Smooth muscle cell (in vitro differentiated cells): ENCODE data around the gene TNP2. TPM values are rescaled to one million over a fixed set of nuclear protein-coding genes. Genes with fewer than 3 reads are reported as not detected.

Experiments
- DNase-seq: peaks from one replicate; lab custom pipeline; 2025; ENCODE audit not compliant: unreplicated experiment; lab: John Stamatoyannopoulos, UW
- H2AFZ ChIP-seq: fragments of 200-600 bp; sonication (generic); 2 replicates; pipeline ENCODE4 v1.6.0; 2016; ENCODE audit warnings: antibody characterized with exemption, low read depth, mild to moderate bottlenecking
- H3F3A ChIP-seq: fragments of 200-600 bp; sonication (generic); 2 replicates; pipeline ENCODE4 v1.6.0; 2017; ENCODE audit warnings: antibody characterized with exemption, low read depth
- H3K27ac ChIP-seq: fragments of 200-600 bp; sonication (generic); 2 replicates; pipeline ENCODE4 v1.5.1; 2016; ENCODE audit warnings: low read depth, mild to moderate bottlenecking
- H3K27me3 ChIP-seq: fragments of 200-600 bp; sonication (generic); 2 replicates; pipeline ENCODE4 v1.6.1; 2016; ENCODE audit warnings: low read depth, mild to moderate bottlenecking
- H3K36me3 ChIP-seq: fragments of 200-600 bp; sonication (generic); 2 replicates; pipeline ENCODE4 v1.5.1; 2016; ENCODE audit warnings: low read depth
- H3K4me1 ChIP-seq: fragments of 200-600 bp; sonication (generic); 2 replicates; pipeline ENCODE4 v1.5.1; 2016; ENCODE audit warnings: low read depth
- H3K4me2 ChIP-seq: fragments of 200-600 bp; sonication (generic); 2 replicates; pipeline ENCODE4 v1.6.0; 2016; ENCODE audit warnings: mild to moderate bottlenecking
- H3K4me3 ChIP-seq: fragments of 200-600 bp; sonication (generic); 2 replicates; pipeline ENCODE4 v1.5.1; 2016; ENCODE audit warnings: mild to moderate bottlenecking
- H3K79me2 ChIP-seq: fragments of 200-600 bp; sonication (generic); 2 replicates; pipeline ENCODE4 v1.6.0; 2016; ENCODE audit warnings: low read depth, mild to moderate bottlenecking
- H3K9ac ChIP-seq: fragments of 200-600 bp; sonication (generic); 2 replicates; pipeline ENCODE4 v1.6.0; 2016; ENCODE audit warnings: low read depth
- H3K9me3 ChIP-seq: fragments of 200-600 bp; sonication (generic); replicated peaks from 2 replicates; pipeline ENCODE4 v1.5.1; 2016; ENCODE audit warnings: low read depth
- H4K20me1 ChIP-seq: fragments of 200-600 bp; sonication (generic); 2 replicates; pipeline ENCODE4 v1.6.0; 2016; ENCODE audit warnings: low read depth
- CTCF ChIP-seq: fragments of 200-600 bp; sonication (generic); IDR thresholded peaks from 2 replicates; pipeline ENCODE4 v1.5.1; 2017; ENCODE audit warnings: borderline replicate concordance, mild to moderate bottlenecking, antibody characterized with exemption; ENCODE audit not compliant: insufficient read depth, poor library complexity, severe bottlenecking
- WGBS: methylation state at CpG from one replicate; pipeline ENCODE4 v1.1.7; 2016; ENCODE audit warnings: low lambda C conversion rate; 5-methylcytosine and 5-hydroxymethylcytosine counted together
- polyA plus RNA-seq: library from polyadenylated mRNA; unstranded; fragments of >200 nt; fragmentation: Nextera tagmentation; extraction: Ambion mirVana; gene quantifications from 2 replicates; pipeline ENCODE4 v1.2.1, GENCODE V29; 2016
- total RNA-seq: library from RNA; depleted of rRNA; stranded (reverse); fragments of >200 nt; gene quantifications from 2 replicates; pipeline ENCODE4 v1.2.3, GENCODE V29; 2014

The TNP2 gene
- total RNA-seq (not detected in 2 replicates), polyA plus RNA-seq (not detected in 2 replicates)

DNA sequence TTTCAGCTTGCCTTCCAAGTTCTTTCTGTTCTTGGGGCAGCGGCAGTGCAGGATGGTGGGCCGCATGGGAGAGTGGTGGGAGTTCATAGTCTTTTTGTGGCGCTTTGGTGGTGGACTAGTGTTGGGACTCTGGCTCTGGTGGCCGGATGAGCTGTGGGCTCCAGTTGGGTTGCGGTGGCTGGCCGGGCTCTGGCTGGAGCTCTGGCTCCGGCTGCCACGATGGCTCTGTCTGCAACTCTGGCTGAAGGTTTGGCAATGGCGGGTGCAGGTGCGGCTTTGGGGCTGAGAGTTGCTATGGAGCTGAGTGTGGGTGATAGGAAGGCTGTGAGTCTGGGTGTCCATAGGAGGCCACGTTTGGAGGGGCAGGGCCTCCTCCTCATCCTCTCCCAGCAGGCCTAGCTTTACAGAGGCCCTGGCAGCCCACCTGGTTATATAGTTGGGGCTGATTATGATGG lies at the start of gene TNP2:
Gene TNP2 (minus strand): TSS at position 405 of the 455 bp plus-strand sequence. CDS start 63 bp downstream, at position 342.
- Histone ChIP-seq H3K27ac (no peak within 1 kb of the TSS), H3K4me1 (no peaks in the 10 kb centered on the region), H3K9ac (no peak within 1 kb of the TSS), H4K20me1 (no peaks in the 10 kb centered on the region), H3K36me3 (no peaks in the 10 kb centered on the region), H3K79me2 (no peaks in the 10 kb centered on the region), H3K9me3 (no peaks in the 10 kb centered on the region), H3K4me2 (no peak within 1 kb of the TSS), H3K27me3 (no peaks in the 10 kb centered on the region), H3K4me3 (no peak within 1 kb of the TSS), H3F3A (no peaks in the 10 kb centered on the region), H2AFZ (no peak within 1 kb of the TSS)
- 97% methylated on average over 11 of the region's 11 CpGs for WGBS
- DNase-seq, result no peak
- TF ChIP-seq CTCF, result no peak

DNA sequence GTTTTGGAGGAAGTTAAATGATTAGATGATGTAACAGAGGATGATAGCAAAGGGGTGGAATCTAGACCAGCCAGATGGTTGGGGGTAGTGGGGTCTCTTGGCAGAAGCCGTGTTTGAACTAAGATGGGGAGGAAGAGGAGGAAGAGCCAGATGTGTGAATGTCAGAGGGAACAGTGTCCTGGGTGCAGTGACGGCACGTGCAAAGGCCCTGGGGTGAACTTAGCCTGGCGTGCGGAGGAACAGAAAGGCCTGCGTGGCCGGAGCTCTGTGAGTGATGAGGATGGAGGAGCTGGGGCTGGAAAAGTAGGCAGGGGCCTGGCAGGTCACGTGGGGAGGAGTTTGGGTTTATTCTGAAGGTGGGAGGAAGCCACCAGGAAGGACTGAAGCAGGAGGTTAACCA lies 49.7 kb upstream of the TNP2 start:
- Histone ChIP-seq H3K9ac (no peak overlapping the region), H3K27ac (no peak overlapping the region), H3K4me2 (no peak overlapping the region), H3K4me1 (peaks cover 17% of the 10 kb centered on the region), H3K27me3 (no peaks in the 10 kb centered on the region), H3K4me3 (no peak overlapping the region), H2AFZ (no peak overlapping the region), H3K79me2 (no peaks in the 10 kb centered on the region), H3F3A (no peaks in the 10 kb centered on the region), H3K9me3 (no peaks in the 10 kb centered on the region), H4K20me1 (no peaks in the 10 kb centered on the region), H3K36me3 (no peaks in the 10 kb centered on the region)
- 96% methylated on average over 8 of the region's 8 CpGs for WGBS
- DNase-seq, result no peak
- no peak for TF ChIP-seq CTCF

- no peak overlapping the region for H3K4me3 ChIP-seq
- H2AFZ ChIP-seq, result peak overlapping the region; percentile 22
- H4K20me1 ChIP-seq, result no peaks in the 10 kb centered on the region
- no peaks in the 10 kb centered on the region for H3K36me3 ChIP-seq
- H3K79me2 ChIP-seq, result no peaks in the 10 kb centered on the region
- H3K27ac ChIP-seq, result no peak overlapping the region
- H3K9me3 ChIP-seq, result no peaks in the 10 kb centered on the region
- no peak for TF ChIP-seq CTCF
- no peak for DNase-seq
- 37% methylated on average over 23 of the region's 23 CpGs for WGBS
- H3F3A ChIP-seq, result no peaks in the 10 kb centered on the region
- peaks cover 23% of the 10 kb centered on the region for H3K4me1 ChIP-seq
- H3K4me2 ChIP-seq, result peak overlapping the region; percentile 21
- no peaks in the 10 kb centered on the region for H3K27me3 ChIP-seq
- H3K9ac ChIP-seq, result no peak overlapping the region
Observed at GRCh38 chr16:11316331-11317015, 47.3 kb upstream of the TNP2 start.

- H3K9me3 ChIP-seq, result no peaks in the 10 kb centered on the region
- H3K4me1 ChIP-seq, result peaks cover 23% of the 10 kb centered on the region
- H3K4me3 ChIP-seq, result no peak overlapping the region
- H3K27ac ChIP-seq, result no peak overlapping the region
- peak; percentile 7 for TF ChIP-seq CTCF
- peak overlapping the region; percentile 35 for H3K4me2 ChIP-seq
- H3F3A ChIP-seq, result no peaks in the 10 kb centered on the region
- H3K79me2 ChIP-seq, result no peaks in the 10 kb centered on the region
- H4K20me1 ChIP-seq, result no peaks in the 10 kb centered on the region
- H2AFZ ChIP-seq, result no peak overlapping the region
- no peak for DNase-seq
- no peak overlapping the region for H3K9ac ChIP-seq
- WGBS, result 14% methylated on average over 13 of the region's 13 CpGs
- no peaks in the 10 kb centered on the region for H3K27me3 ChIP-seq
- H3K36me3 ChIP-seq, result no peaks in the 10 kb centered on the region
Observed at GRCh38 chr16:11315510-11315909, 46.4 kb upstream of the TNP2 start.
